ENCODE results near the gene DGKQ.

DNA sequence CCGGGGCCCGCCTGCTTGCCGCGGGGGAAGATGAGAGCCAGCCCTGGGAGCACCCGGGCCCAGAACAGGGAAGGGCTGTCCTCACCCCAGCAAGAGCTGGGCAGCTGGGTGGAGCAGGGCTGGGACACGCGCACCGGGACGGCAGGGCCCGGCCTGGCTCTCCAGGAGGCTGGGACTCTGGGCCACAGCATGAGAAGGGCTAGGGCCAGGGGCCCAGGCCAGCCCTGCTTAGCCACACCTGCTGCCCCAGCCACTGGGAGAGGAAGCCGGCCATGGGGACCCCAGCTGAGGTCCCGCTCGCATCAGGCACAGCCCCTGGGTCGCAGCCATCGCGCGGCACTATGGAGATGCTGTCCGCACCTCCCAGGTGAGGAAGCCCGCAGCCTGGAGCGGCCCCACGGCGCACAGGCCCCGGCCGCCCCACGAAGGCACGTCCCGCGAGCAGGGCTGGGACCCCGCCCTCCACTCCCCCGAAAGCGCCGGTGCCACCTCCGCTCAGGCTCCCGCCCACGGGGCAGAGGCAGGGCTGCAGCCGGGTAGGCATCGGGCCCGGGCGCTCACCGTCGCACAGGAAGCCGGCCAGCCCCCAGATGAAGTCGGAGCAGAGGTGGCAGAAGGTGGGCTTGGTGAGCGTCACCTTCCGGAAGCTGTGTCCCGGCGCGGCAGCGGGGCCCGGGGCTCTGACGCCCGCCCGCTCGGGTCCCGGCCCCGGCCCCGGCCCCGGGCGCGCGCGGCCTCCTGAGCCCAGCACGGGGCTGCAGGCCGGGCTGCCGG, 531 bp downstream of the DGKQ start:
- TF ChIP-seq EP300 (IDR thresholded peaks at IDR 0.05; ENCODE audit: low read depth), result no peak
- TF ChIP-seq POLR2A (IDR thresholded peaks at IDR 0.05), result peak; percentile 44
- peak in 1 of 3 donors; percentile 6 for TF ChIP-seq POLR2AphosphoS5 (IDR thresholded peaks at IDR 0.05)
- TF ChIP-seq, protein P1, sequence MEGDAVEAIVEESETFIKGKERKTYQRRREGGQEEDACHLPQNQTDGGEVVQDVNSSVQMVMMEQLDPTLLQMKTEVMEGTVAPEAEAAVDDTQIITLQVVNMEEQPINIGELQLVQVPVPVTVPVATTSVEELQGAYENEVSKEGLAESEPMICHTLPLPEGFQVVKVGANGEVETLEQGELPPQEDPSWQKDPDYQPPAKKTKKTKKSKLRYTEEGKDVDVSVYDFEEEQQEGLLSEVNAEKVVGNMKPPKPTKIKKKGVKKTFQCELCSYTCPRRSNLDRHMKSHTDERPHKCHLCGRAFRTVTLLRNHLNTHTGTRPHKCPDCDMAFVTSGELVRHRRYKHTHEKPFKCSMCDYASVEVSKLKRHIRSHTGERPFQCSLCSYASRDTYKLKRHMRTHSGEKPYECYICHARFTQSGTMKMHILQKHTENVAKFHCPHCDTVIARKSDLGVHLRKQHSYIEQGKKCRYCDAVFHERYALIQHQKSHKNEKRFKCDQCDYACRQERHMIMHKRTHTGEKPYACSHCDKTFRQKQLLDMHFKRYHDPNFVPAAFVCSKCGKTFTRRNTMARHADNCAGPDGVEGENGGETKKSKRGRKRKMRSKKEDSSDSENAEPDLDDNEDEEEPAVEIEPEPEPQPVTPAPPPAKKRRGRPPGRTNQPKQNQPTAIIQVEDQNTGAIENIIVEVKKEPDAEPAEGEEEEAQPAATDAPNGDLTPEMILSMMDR (IDR thresholded peaks at IDR 0.05), result no peak

All from transverse colon (tissue), 4 donors.